Right lobe of liver (tissue), 4 donors: Measurements from ENCODE around the gene TIGAR.

Experiments used
- CTCF ChIP-seq, 4 donors: fragments of 200-600 bp in 3 of 4; fragments of 450-650 bp in 1 of 4; IDR thresholded peaks; one replicate each; pipeline versions ENCODE4 v1.5.1 to v1.8.0; 2016 to 2022; ENCODE audit warnings: antibody characterized with exemption in 4 of 4, mild to moderate bottlenecking in 2 of 4
- POLR2A ChIP-seq: fragments of 450-650 bp; IDR thresholded peaks from one replicate; pipeline ENCODE4 v1.6.1; 2017; ENCODE audit warnings: antibody characterized with exemption, mild to moderate bottlenecking
- donor health status: DM: no; HTN: no; CAD: no.
- donor health status: DM: no; HTN: no; CAD: no.
- donor health status: DM: no; HTN: yes; CAD: no.

- TF ChIP-seq CTCF (IDR thresholded peaks at IDR 0.05) (no peak), POLR2A (no peak)
Observed at GRCh38 chr12:4375449-4375848, 54.4 kb downstream of the TIGAR start.
